Astrocyte (in vitro differentiated cells and primary cell): ENCODE data around the gene COA1. TPM values are rescaled to one million over a fixed set of nuclear protein-coding genes. Genes with fewer than 3 reads are reported as not detected.
A peak's percentile ranks its signal among the peaks of the same experiment; 100 is the strongest.

Experiments
- DNase-seq: peaks from one replicate; pipeline ENCODE4 v3.0.0-alpha.2; 2010; ENCODE audit warnings: low read depth
- FAIRE-seq: peaks from 2 replicates; lab custom pipeline; 2011; peaks lifted over from hg19 to GRCh38; lab: Jason Lieb, UNC
- H2AFZ ChIP-seq: 2 replicates; pipeline ENCODE4 v1.6.0; 2012; ENCODE audit warnings: low read depth, low read length, inconsistent platforms
- H3K27ac ChIP-seq: 2 replicates; pipeline ENCODE4 v1.5.1; 2011; ENCODE audit warnings: low read depth, low read length, inconsistent platforms
- H3K27me3 ChIP-seq: 2 replicates; pipeline ENCODE4 v1.6.0; 2011; ENCODE audit warnings: low read length, inconsistent platforms; ENCODE audit not compliant: insufficient read depth
- H3K36me3 ChIP-seq: 2 replicates; pipeline ENCODE4 v1.5.1; 2011; ENCODE audit warnings: low read length, inconsistent platforms; ENCODE audit not compliant: insufficient read depth
- H3K4me1 ChIP-seq: 2 replicates; pipeline ENCODE4 v1.5.1; 2011; ENCODE audit warnings: low read length, inconsistent platforms; ENCODE audit not compliant: insufficient read depth
- H3K4me2 ChIP-seq: 2 replicates; pipeline ENCODE4 v1.6.0; 2012; ENCODE audit warnings: low read length, inconsistent platforms
- H3K4me3 ChIP-seq: 2 replicates; pipeline ENCODE4 v1.5.1; 2011; ENCODE audit warnings: low read depth, mild to moderate bottlenecking, low read length, inconsistent platforms; ENCODE audit not compliant: insufficient read depth
- H3K79me2 ChIP-seq: 2 replicates; pipeline ENCODE4 v1.6.0; 2012; ENCODE audit warnings: mild to moderate bottlenecking, low read length, inconsistent platforms; ENCODE audit not compliant: insufficient read depth
- H3K9ac ChIP-seq: 2 replicates; pipeline ENCODE4 v1.6.0; 2012; ENCODE audit warnings: mild to moderate bottlenecking, low read length, inconsistent platforms
- H3K9me3 ChIP-seq: 2 replicates; pipeline ENCODE4 v1.5.1; 2012; ENCODE audit warnings: low read depth, mild to moderate bottlenecking, low read length, inconsistent platforms; ENCODE audit not compliant: insufficient read depth
- H4K20me1 ChIP-seq: 2 replicates; pipeline ENCODE4 v1.6.0; 2012; ENCODE audit warnings: low read length, inconsistent platforms; ENCODE audit not compliant: insufficient read depth
- H3K27ac Mint-ChIP-seq: one replicate; pipeline ENCODE4 v1.8.0; 2021; ENCODE audit warnings: mild to moderate bottlenecking, mixed read lengths; ENCODE audit not compliant: unreplicated experiment
- H3K27me3 Mint-ChIP-seq: one replicate; pipeline ENCODE4 v1.8.0; 2021; ENCODE audit warnings: low read depth, mixed read lengths; ENCODE audit not compliant: unreplicated experiment
- H3K36me3 Mint-ChIP-seq: one replicate; pipeline ENCODE4 v1.8.0; 2021; ENCODE audit warnings: low read depth, mixed read lengths; ENCODE audit not compliant: unreplicated experiment
- H3K4me1 Mint-ChIP-seq: one replicate; pipeline ENCODE4 v1.8.0; 2021; ENCODE audit warnings: low read depth, mixed read lengths; ENCODE audit not compliant: unreplicated experiment
- H3K4me3 Mint-ChIP-seq: one replicate; pipeline ENCODE4 v1.8.0; 2021; ENCODE audit warnings: mild to moderate bottlenecking, moderate library complexity, mixed read lengths; ENCODE audit not compliant: unreplicated experiment
- H3K9me3 Mint-ChIP-seq: one replicate; pipeline ENCODE4 v1.8.0; 2021; ENCODE audit warnings: mild to moderate bottlenecking, mixed read lengths; ENCODE audit not compliant: unreplicated experiment
- CTCF ChIP-seq: IDR thresholded peaks from 2 replicates; pipeline ENCODE4 v1.5.1; 2011; ENCODE audit warnings: low read depth, mild to moderate bottlenecking, inconsistent platforms, low read length, moderate library complexity; ENCODE audit not compliant: insufficient read depth
- EZH2 ChIP-seq: IDR thresholded peaks from 2 replicates; pipeline ENCODE4 v1.6.1; 2012; ENCODE audit warnings: mild to moderate bottlenecking, low read length, inconsistent platforms; ENCODE audit not compliant: insufficient read depth
- total RNA-seq: library from RNA; stranded (reverse); gene quantifications from 2 replicates; pipeline ENCODE4 v1.2.1, GENCODE V29; 2021

Gene COA1
- total RNA-seq, 1 donor from 2014 or later: 47.0 TPM

GRCh38 chr7:43653891-43654504 lies 75.3 kb downstream of the COA1 start:
- H3K4me1 Mint-ChIP-seq: peaks cover 28% of the 10 kb centered on the region
- TF ChIP-seq CTCF (no peak), EZH2 (no peak)
- no peaks in the 10 kb centered on the region for H3K9me3 Mint-ChIP-seq
- peak overlapping the region; percentile 86 for H3K27ac Mint-ChIP-seq
- peak overlapping the region; percentile 27 for H3K27ac ChIP-seq
- FAIRE-seq: no peak
- no peak overlapping the region for H3K4me3 Mint-ChIP-seq
- H3K4me3 ChIP-seq: peak overlapping the region; percentile 5
- H3K4me1 ChIP-seq: peaks cover 38% of the 10 kb centered on the region
- no peak overlapping the region for H3K4me2 ChIP-seq
- peaks cover 5% of the 10 kb centered on the region for H3K36me3 Mint-ChIP-seq
- H3K9me3 ChIP-seq: no peaks in the 10 kb centered on the region
- H3K79me2 ChIP-seq: peaks cover 43% of the 10 kb centered on the region
- H2AFZ ChIP-seq: no peak overlapping the region
- no peak overlapping the region for H3K9ac ChIP-seq
- H3K27me3 ChIP-seq: no peaks in the 10 kb centered on the region
- no peaks in the 10 kb centered on the region for H4K20me1 ChIP-seq
- H3K36me3 ChIP-seq: no peaks in the 10 kb centered on the region
- DNase-seq: peak; percentile 56
- H3K27me3 Mint-ChIP-seq: no peaks in the 10 kb centered on the region

GRCh38 chr7:43653466-43653865 lies 75.9 kb downstream of the COA1 start:
- no peak overlapping the region for H3K4me3 Mint-ChIP-seq
- H3K27ac Mint-ChIP-seq: no peak overlapping the region
- Histone ChIP-seq H3K4me1 (peaks cover 38% of the 10 kb centered on the region), H4K20me1 (no peaks in the 10 kb centered on the region), H3K36me3 (no peaks in the 10 kb centered on the region), H3K79me2 (peaks cover 43% of the 10 kb centered on the region), H2AFZ (no peak overlapping the region), H3K9me3 (no peaks in the 10 kb centered on the region), H3K9ac (no peak overlapping the region), H3K27me3 (no peaks in the 10 kb centered on the region), H3K4me2 (no peak overlapping the region), H3K27ac (peak overlapping the region; percentile 27), H3K4me3 (peak overlapping the region; percentile 5)
- FAIRE-seq (no peak), DNase-seq (peak; percentile 75)
- TF ChIP-seq CTCF: no peak
- no peak for TF ChIP-seq EZH2
- peaks cover 5% of the 10 kb centered on the region for H3K36me3 Mint-ChIP-seq
- H3K9me3 Mint-ChIP-seq: no peaks in the 10 kb centered on the region
- no peaks in the 10 kb centered on the region for H3K27me3 Mint-ChIP-seq
- H3K4me1 Mint-ChIP-seq: peaks cover 28% of the 10 kb centered on the region

GRCh38 chr7:43652364-43652763 lies 77.0 kb downstream of the COA1 start:
- peak overlapping the region; percentile 43 for H3K27ac Mint-ChIP-seq
- no peak overlapping the region for H3K4me2 ChIP-seq
- peaks cover 47% of the 10 kb centered on the region for H3K4me1 ChIP-seq
- H3K27me3 Mint-ChIP-seq: no peaks in the 10 kb centered on the region
- H3K9me3 Mint-ChIP-seq: no peaks in the 10 kb centered on the region
- H3K4me3 Mint-ChIP-seq: no peak overlapping the region
- H3K27me3 ChIP-seq: no peaks in the 10 kb centered on the region
- H3K9me3 ChIP-seq: no peaks in the 10 kb centered on the region
- H3K4me1 Mint-ChIP-seq: peaks cover 38% of the 10 kb centered on the region
- H3K36me3 Mint-ChIP-seq: peaks cover 5% of the 10 kb centered on the region
- TF ChIP-seq EZH2 (no peak), CTCF (no peak)
- H3K9ac ChIP-seq: no peak overlapping the region
- FAIRE-seq (no peak), DNase-seq (no peak)
- peaks cover 38% of the 10 kb centered on the region for H3K79me2 ChIP-seq
- H2AFZ ChIP-seq: no peak overlapping the region
- H3K4me3 ChIP-seq: no peak overlapping the region
- H3K36me3 ChIP-seq: no peaks in the 10 kb centered on the region
- H3K27ac ChIP-seq: no peak overlapping the region
- H4K20me1 ChIP-seq: no peaks in the 10 kb centered on the region
